ENCODE results near the gene RNF138.

DNA sequence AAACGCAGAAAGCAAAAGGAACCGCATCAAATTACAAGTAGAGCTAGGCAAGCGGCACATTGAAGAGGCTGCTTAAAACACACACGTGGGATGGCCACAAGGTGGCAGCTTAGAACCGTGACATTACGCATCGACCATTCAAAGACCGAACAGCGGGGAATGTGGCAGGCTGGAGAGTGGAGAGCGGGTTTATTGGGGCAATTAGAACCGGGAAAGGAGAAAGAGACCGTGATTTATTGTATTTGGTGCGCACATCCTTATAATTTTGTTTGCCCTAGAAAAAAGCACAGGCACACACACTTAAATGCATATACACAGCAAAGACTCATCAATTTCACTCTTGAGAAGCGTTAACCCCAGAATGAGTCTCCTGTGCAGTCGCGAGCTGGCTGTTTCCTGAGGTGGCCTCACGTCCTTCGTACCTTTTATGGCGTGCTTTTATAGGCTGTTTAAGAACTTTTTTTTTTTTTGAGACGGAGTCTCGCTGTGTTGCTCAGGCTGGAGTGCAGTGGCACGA lies 66.5 kb downstream of the RNF138 start:
- no peak for TF ChIP-seq POLR2A (IDR thresholded peaks at IDR 0.05; ENCODE audit: low read depth, low read length)
- no peak for TF ChIP-seq TAF1 (IDR thresholded peaks at IDR 0.05; ENCODE audit: borderline replicate concordance, low read depth, low read length)

Data from GM12892 (cell line).